ENCODE measurements around the gene PDS5B.

Gene PDS5B

GRCh38 chr13:32751340-32751739 lies 165.1 kb downstream of the PDS5B start:
- TF ChIP-seq, protein P1, sequence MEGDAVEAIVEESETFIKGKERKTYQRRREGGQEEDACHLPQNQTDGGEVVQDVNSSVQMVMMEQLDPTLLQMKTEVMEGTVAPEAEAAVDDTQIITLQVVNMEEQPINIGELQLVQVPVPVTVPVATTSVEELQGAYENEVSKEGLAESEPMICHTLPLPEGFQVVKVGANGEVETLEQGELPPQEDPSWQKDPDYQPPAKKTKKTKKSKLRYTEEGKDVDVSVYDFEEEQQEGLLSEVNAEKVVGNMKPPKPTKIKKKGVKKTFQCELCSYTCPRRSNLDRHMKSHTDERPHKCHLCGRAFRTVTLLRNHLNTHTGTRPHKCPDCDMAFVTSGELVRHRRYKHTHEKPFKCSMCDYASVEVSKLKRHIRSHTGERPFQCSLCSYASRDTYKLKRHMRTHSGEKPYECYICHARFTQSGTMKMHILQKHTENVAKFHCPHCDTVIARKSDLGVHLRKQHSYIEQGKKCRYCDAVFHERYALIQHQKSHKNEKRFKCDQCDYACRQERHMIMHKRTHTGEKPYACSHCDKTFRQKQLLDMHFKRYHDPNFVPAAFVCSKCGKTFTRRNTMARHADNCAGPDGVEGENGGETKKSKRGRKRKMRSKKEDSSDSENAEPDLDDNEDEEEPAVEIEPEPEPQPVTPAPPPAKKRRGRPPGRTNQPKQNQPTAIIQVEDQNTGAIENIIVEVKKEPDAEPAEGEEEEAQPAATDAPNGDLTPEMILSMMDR (IDR thresholded peaks at IDR 0.05; ENCODE audit: insufficient read depth, missing control alignments) = no peak
- DNase-seq (ENCODE audit: insufficient read length, low spot score) (no peak), FAIRE-seq (no peak)

DNA sequence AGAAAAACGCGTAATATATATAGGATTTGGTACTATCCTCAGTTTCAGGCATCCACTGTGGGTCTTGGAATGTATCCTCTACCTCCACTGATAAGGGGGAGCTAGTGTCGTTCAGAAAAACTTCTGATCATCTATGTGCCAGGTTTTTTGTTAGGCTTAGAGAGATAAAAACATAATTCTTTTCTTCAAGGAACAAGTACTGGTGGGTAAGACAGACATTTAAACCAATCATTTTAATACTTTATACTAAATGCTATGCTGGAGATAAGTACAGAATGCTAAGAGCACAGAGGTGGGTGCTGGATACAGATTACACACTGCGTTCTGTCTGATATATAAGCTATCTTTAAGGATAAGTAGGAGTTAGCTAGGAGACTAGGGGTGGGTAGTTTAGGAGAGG lies 166.1 kb downstream of the PDS5B start:
- no peak for DNase-seq (ENCODE audit: insufficient read length, low spot score)
- TF ChIP-seq, protein P1 (IDR thresholded peaks at IDR 0.05; ENCODE audit: insufficient read depth, missing control alignments) = no peak
- no peak for FAIRE-seq

DNA sequence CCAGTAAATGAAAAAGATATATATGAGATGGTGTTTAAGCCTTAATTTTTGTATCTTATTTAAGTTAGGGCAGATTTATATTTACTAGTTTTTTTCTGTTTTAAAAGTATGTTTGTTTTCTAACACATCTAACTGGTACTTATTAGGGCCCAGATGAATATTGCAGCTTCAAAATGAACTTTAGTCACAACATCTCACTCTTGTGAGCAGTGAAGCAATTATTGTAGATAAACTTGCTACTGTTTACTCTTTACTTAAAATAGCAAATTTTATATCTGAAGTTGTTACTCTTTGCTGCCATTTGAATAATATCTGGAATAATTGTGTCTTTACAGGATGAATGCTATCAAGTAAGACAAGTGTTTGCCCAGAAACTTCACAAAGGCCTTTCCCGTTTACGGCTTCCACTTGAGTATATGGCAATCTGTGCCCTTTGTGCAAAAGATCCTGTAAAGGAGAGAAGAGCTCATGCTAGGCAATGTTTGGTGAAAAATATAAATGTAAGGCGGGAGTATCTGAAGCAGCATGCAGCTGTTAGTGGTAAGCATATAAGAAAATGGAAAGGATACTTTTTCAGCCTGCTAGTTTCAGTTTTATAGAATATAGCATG lies 166.8 kb downstream of the PDS5B start:
- DNase-seq (ENCODE audit: insufficient read length, low spot score) (no peak), FAIRE-seq (no peak)
- TF ChIP-seq, protein P1 (IDR thresholded peaks at IDR 0.05; ENCODE audit: insufficient read depth, missing control alignments) = no peak

- no peak for FAIRE-seq
- DNase-seq (ENCODE audit: insufficient read length, low spot score) = no peak
- TF ChIP-seq, protein P1 (IDR thresholded peaks at IDR 0.05; ENCODE audit: insufficient read depth, missing control alignments) = no peak
Observed at GRCh38 chr13:32754179-32754578, 167.9 kb downstream of the PDS5B start.

GRCh38 chr13:32759152-32759551 lies 172.9 kb downstream of the PDS5B start:
- TF ChIP-seq, protein P1 (IDR thresholded peaks at IDR 0.05; ENCODE audit: insufficient read depth, missing control alignments) = no peak
- no peak for DNase-seq (ENCODE audit: insufficient read length, low spot score)
- no peak for FAIRE-seq

- FAIRE-seq (peak; percentile 29), DNase-seq (ENCODE audit: insufficient read length, low spot score) (no peak)
Observed at GRCh38 chr13:32761472-32761871, 175.2 kb downstream of the PDS5B start.

GRCh38 chr13:32779119-32779518 lies 192.9 kb downstream of the PDS5B start:
- TF ChIP-seq, protein P1 (IDR thresholded peaks at IDR 0.05; ENCODE audit: insufficient read depth, missing control alignments) = no peak
- DNase-seq (ENCODE audit: insufficient read length, low spot score) (no peak), FAIRE-seq (no peak)

More at GRCh38 chr13:32761472-32761871, 175.2 kb downstream of the PDS5B start:
- TF ChIP-seq, protein P1 (IDR thresholded peaks at IDR 0.05; ENCODE audit: insufficient read depth, missing control alignments) = no peak
